ENCODE data around the gene ZFP36L1. TPM values are rescaled to one million over a fixed set of nuclear protein-coding genes. Genes with fewer than 3 reads are reported as not detected.

ZFP36L1 gene
- total and polyA plus RNA-seq, 7 donors: 45.4 to 225 (median 117) TPM

- H3K36me3 ChIP-seq (ENCODE audit: insufficient read depth in 1 of 2, low read depth in 1 of 2): peaks cover 23 to 53% of the 10 kb centered on the region in 2 donors
- DNase-seq (no peak), ATAC-seq (no peak)
- WGBS, 3 donors: 11 to 17% (median 17%) methylated on average over 8 of the region's 8 CpGs
- intact Hi-C loops (cut with DNase I): loop anchor here (2.0 to 5.0 kb wide), 4 partner anchors 240 to 648 kb away; no protein-coding TSS in a partner anchor
- peak overlapping the region; percentile 100 for H3K27ac ChIP-seq
- H3K4me1 ChIP-seq: peaks cover 9% of the 10 kb centered on the region
- TF ChIP-seq CTCF (IDR thresholded peaks at IDR 0.05): no peak
- H3K27me3 ChIP-seq (ENCODE audit: insufficient read depth in 3 of 3, low read length in 2 of 3): no peaks in the 10 kb centered on the region
- no peaks in the 10 kb centered on the region for H3K9me3 ChIP-seq
- peak overlapping the region; percentile 91 for H3K4me3 ChIP-seq
Measured at GRCh38 chr14:68790644-68791077, 2.2 kb downstream of the ZFP36L1 start.

GRCh38 chr14:68789821-68790643 lies 2.8 kb downstream of the ZFP36L1 start:
- no peak for TF ChIP-seq CTCF (IDR thresholded peaks at IDR 0.05)
- Histone ChIP-seq H3K27ac (peak overlapping the region; percentile 100), H3K36me3 (ENCODE audit: insufficient read depth in 1 of 2, low read depth in 1 of 2) (peaks cover 23 to 53% of the 10 kb centered on the region in 2 donors), H3K4me1 (peaks cover 9% of the 10 kb centered on the region), H3K9me3 (no peaks in the 10 kb centered on the region), H3K4me3 (peak overlapping the region; percentile 91), H3K27me3 (ENCODE audit: insufficient read depth in 3 of 3, low read length in 2 of 3) (no peaks in the 10 kb centered on the region)
- intact Hi-C loops (cut with DNase I): loop anchor here (2.0 to 5.0 kb wide), 5 partner anchors 108 to 648 kb away; no protein-coding TSS in a partner anchor
- WGBS, 3 donors: 11 to 19% (median 17%) methylated on average over 45 of the region's 45 CpGs
- peak in 3 of 4 donors; percentile 0 to 1 (median 1) for ATAC-seq
- DNase-seq: peak in 1 of 2 donors; percentile 66

GRCh38 chr14:68788996-68789820 lies 3.7 kb downstream of the ZFP36L1 start:
- Histone ChIP-seq H3K4me1 (peaks cover 9% of the 10 kb centered on the region), H3K4me3 (peak overlapping the region; percentile 91), H3K36me3 (ENCODE audit: insufficient read depth in 1 of 2, low read depth in 1 of 2) (peaks cover 23 to 53% of the 10 kb centered on the region in 2 donors)

More at GRCh38 chr14:68788996-68789820, 3.7 kb downstream of the ZFP36L1 start:
- ATAC-seq (peak; percentile 22 to 32 (median 28)), DNase-seq (peak; percentile 88 to 92)
- Histone ChIP-seq H3K27ac (peak overlapping the region; percentile 100), H3K9me3 (no peaks in the 10 kb centered on the region), H3K27me3 (ENCODE audit: insufficient read depth in 3 of 3, low read length in 2 of 3) (no peaks in the 10 kb centered on the region)
- WGBS, 3 donors: 2 to 11% (median 11%) methylated on average over 16 of the region's 16 CpGs
- TF ChIP-seq CTCF (IDR thresholded peaks at IDR 0.05): peak; percentile 67
- intact Hi-C loops (cut with DNase I): loop anchor here in 1 of 2 donors (5.0 kb wide), 1 partner anchor 107 kb away; no protein-coding TSS in a partner anchor
